ENCODE data around the gene AATK.

DNA sequence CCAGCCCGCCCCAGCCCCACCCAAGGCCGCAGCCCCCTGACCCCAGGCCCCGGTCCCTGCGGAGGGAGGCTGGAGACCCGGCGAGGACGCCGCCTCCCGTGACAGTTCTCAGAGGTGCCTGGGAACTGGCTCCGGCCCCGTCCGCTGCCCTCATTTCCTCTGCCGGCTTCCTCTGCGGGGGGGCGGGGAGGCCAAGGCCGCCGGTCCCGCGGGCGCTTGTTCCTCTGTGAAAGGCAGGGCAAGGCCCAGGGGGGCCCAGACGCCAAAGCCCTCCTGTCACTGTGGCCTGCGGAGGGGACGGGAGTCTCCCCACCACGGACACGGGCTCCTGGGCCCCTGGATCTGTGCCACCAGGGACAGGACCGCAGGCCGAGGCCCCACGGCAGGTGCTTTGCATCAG is 5.7 kb downstream of the AATK start:
- TF ChIP-seq POLR2A (IDR thresholded peaks at IDR 0.05): no peak
- TF ChIP-seq, protein P1, sequence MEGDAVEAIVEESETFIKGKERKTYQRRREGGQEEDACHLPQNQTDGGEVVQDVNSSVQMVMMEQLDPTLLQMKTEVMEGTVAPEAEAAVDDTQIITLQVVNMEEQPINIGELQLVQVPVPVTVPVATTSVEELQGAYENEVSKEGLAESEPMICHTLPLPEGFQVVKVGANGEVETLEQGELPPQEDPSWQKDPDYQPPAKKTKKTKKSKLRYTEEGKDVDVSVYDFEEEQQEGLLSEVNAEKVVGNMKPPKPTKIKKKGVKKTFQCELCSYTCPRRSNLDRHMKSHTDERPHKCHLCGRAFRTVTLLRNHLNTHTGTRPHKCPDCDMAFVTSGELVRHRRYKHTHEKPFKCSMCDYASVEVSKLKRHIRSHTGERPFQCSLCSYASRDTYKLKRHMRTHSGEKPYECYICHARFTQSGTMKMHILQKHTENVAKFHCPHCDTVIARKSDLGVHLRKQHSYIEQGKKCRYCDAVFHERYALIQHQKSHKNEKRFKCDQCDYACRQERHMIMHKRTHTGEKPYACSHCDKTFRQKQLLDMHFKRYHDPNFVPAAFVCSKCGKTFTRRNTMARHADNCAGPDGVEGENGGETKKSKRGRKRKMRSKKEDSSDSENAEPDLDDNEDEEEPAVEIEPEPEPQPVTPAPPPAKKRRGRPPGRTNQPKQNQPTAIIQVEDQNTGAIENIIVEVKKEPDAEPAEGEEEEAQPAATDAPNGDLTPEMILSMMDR (IDR thresholded peaks at IDR 0.05): no peak

Data from thyroid gland (tissue), 4 donors.